ENCODE measurements around the gene ZFP42.

DNA sequence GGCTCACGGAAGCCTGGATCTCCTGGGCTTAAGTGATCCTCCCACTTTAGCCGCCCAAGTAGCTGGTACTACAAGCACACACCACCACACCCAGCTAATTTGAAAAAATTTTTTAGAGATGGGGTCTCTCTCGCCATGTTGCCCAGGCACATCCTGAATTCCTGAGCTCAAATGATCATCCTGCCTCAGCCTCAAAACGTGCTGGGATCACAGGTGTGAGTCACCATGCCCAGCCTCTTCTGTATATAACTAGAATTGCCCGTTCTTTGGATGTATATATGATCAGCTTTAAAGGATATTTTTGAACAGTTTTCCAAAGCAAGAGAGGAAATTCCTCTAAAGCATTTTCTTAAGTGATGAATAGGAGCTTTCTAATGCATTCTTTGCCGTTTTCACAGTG lies 22.7 kb downstream of the ZFP42 start:
- TF ChIP-seq EZH2 (IDR thresholded peaks at IDR 0.05) = no peak
- no peak for TF ChIP-seq POLR2AphosphoS5 (IDR thresholded peaks at IDR 0.05; ENCODE audit: borderline replicate concordance, low read depth, low read length)
- no peak for TF ChIP-seq FOXP2 (optimal IDR thresholded peaks at IDR 0.05; ENCODE audit: control extremely low read depth, extremely low read length, insufficient read depth)

All from SK-N-MC (cell line).